Cardiac fibroblast (primary cell): ENCODE results near the gene HERPUD1.

ENCODE experiments used
- DNase-seq, 2 donors: peaks; one replicate each; pipeline versions ENCODE4 v3.0.0 to v3.0.0-alpha.2; 2010; ENCODE audit warnings: low read depth in 2 of 2
- H3K4me3 ChIP-seq, 2 donors: replicated peaks in 1 of 2; 1 replicate in 1 of 2; 2 replicates in 1 of 2; pipeline ENCODE4 v1.5.1; 2011; ENCODE audit warnings: low read depth in 2 of 2, low read length in 2 of 2, mild to moderate bottlenecking in 2 of 2, moderate library complexity in 1 of 2
- TF ChIP-seq, protein P1 (sequence below): IDR thresholded peaks from one replicate; pipeline ENCODE4 v1.5.1; 2011; ENCODE audit warnings: low read depth, mild to moderate bottlenecking, low read length, inconsistent platforms

The HERPUD1 gene

DNA sequence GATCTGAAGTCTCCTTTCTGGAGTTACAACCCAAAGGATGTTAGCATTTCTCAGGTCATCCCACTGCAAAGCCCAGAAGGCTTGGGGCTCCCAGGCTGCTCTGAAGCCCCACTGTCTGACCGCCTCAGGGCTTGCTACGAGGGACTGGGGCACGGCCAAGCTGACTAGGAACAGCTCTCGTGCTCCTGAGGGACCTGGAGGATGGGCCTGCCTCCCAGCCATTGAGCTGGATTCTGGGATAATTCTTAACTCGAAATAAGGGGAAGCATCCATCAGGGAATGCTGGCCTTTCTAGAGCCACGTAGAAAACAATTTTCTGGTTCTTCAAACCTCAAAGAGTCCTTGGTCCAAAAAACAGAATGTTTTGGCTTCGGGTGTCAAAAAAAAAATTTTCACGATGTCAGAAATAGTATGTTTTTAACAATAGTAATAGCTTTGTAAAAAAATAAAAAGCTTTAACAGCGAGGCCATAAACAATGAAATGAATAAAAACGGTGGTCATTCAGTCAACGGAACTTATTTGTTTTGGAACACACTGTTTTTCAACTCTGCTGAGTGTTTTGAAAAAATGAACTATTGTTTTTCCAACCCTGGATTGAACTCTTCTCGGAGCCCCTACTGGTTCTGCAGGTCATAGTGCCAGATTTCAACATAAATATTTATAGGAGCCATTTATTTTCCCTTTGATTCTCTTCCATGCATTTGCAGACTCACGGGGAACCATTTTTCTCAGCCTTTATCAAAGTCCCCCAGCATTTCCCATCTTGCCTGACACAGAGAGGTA is 16.4 kb upstream of the HERPUD1 start:
- TF ChIP-seq, protein P1, sequence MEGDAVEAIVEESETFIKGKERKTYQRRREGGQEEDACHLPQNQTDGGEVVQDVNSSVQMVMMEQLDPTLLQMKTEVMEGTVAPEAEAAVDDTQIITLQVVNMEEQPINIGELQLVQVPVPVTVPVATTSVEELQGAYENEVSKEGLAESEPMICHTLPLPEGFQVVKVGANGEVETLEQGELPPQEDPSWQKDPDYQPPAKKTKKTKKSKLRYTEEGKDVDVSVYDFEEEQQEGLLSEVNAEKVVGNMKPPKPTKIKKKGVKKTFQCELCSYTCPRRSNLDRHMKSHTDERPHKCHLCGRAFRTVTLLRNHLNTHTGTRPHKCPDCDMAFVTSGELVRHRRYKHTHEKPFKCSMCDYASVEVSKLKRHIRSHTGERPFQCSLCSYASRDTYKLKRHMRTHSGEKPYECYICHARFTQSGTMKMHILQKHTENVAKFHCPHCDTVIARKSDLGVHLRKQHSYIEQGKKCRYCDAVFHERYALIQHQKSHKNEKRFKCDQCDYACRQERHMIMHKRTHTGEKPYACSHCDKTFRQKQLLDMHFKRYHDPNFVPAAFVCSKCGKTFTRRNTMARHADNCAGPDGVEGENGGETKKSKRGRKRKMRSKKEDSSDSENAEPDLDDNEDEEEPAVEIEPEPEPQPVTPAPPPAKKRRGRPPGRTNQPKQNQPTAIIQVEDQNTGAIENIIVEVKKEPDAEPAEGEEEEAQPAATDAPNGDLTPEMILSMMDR: no peak
- peak; percentile 52 to 73 for DNase-seq
- H3K4me3 ChIP-seq: no peak overlapping the region

GRCh38 chr16:56916571-56917403 is 15.2 kb upstream of the HERPUD1 start:
- no peak for DNase-seq
- H3K4me3 ChIP-seq: no peak overlapping the region
- TF ChIP-seq, protein P1: no peak

DNA sequence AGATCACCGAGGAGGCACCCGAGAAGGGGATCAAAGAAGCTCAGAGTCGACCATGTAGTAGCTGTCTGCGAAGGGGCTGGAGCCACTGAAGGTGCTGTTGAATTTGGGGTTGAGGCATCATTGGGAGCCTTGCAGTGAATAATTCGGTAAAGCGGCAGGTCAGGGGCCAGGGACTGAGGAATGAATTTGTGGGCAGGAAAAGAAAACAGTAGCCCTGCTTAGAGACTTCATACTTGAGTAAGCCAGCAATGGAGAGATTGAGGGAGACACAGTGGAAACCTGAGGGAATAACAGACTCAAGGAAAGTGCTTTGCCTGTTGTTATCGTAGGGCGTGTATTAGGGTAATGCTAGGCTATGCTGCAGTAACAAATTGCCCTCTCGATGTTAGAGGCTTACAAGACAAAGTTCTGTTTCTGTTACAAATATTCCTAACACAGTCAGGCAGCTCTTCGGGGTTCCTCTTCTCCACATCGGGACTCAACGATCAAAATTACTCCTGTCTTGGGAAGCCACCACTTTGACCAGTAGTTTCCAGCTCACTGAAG is 13.4 kb upstream of the HERPUD1 start:
- no peak for DNase-seq
- TF ChIP-seq, protein P1: no peak
- no peak overlapping the region for H3K4me3 ChIP-seq

- no peak for DNase-seq
- no peak overlapping the region for H3K4me3 ChIP-seq
- TF ChIP-seq, protein P1: no peak
Measured at GRCh38 chr16:56919099-56919800, 12.7 kb upstream of the HERPUD1 start.

DNA sequence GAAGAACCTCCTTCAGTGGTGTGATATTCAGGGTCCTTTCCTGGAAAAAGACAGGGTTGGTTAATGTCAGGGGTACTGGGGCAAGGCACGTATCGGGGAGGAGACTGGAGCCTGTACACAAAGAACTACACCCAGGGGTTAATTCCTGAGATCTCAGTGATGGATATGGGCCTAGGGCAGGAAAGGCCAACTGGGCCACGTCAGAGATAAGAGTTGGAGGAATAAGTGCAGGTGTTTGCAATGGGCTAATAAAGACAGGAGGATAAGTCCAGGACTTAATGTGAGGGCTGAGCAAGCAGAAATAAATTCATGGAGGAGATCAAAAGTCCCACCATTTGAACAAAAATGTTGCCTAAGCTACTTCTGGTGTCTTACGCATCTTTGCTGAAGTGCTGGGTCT is 10.4 kb upstream of the HERPUD1 start:
- TF ChIP-seq, protein P1: no peak
- H3K4me3 ChIP-seq: no peak overlapping the region
- DNase-seq: no peak

DNA sequence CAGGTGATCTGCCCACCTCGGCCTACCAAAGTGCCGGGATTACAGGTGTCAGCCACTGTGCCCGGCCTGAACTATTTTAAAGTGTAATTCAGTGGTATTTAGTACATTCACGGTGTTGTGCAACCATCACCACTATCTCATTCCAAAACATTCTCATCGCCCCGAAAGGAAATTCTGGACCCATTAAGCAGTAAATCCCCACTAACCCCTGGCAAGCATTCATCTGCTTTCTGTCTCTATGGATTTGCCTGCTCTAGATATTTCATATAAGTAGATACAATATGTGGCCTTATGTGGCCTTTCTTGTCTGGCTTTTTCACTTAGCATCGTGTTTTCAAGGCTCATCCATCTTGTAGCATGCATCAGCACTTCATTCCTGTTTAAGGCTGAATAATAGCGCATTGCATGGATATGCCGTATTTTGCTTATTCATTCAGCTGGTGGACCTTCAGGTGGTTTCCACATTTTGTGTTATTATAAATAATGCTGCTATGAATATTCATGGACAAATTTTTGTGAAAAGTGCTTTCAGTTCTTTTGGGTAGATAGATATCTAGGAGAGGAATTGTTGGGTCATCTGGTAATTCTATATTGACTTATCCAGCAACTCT is 8.4 kb upstream of the HERPUD1 start:
- TF ChIP-seq, protein P1: no peak
- peak; percentile 54 to 78 for DNase-seq
- no peak overlapping the region for H3K4me3 ChIP-seq
